Measurements from ENCODE around the gene MTMR3.
"Not testable (repeated sequence)": the region's sequence is repeated elsewhere in the genome, so short reads cannot be mapped to it uniquely, and the experiment has no call there.

Gene MTMR3

GRCh38 chr22:29972121-29972520 is 89.1 kb downstream of the MTMR3 start:
- DNase-seq: no peak

GRCh38 chr22:29973269-29973668 is 90.3 kb downstream of the MTMR3 start:
- DNase-seq: no peak

- not testable (repeated sequence) for DNase-seq
Measured at GRCh38 chr22:29973680-29974079, 90.7 kb downstream of the MTMR3 start.

GRCh38 chr22:29975494-29975893 is 92.5 kb downstream of the MTMR3 start:
- DNase-seq: no peak

- no peak for DNase-seq
Measured at GRCh38 chr22:29977107-29977506, 94.1 kb downstream of the MTMR3 start.

- no peak for DNase-seq
Measured at GRCh38 chr22:29979777-29980321, 96.9 kb downstream of the MTMR3 start.

GRCh38 chr22:29983296-29983917 is 100.4 kb downstream of the MTMR3 start:
- DNase-seq: no peak

- DNase-seq: no peak
Measured at GRCh38 chr22:29985912-29986311, 102.9 kb downstream of the MTMR3 start.

- no peak for DNase-seq
Measured at GRCh38 chr22:29987137-29987536, 104.2 kb downstream of the MTMR3 start.

- DNase-seq: no peak
Measured at GRCh38 chr22:29988719-29989118, 105.7 kb downstream of the MTMR3 start.

- no peak for DNase-seq
Measured at GRCh38 chr22:29989446-29989845, 106.5 kb downstream of the MTMR3 start.

GRCh38 chr22:29992341-29993275 is 109.6 kb downstream of the MTMR3 start:
- peak; percentile 24 for DNase-seq

GRCh38 chr22:29994027-29994715 is 111.2 kb downstream of the MTMR3 start:
- no peak for DNase-seq

- DNase-seq: no peak
Measured at GRCh38 chr22:29994943-29995342, 112.0 kb downstream of the MTMR3 start.

GRCh38 chr22:29997107-29997506 is 114.1 kb downstream of the MTMR3 start:
- DNase-seq: no peak

GRCh38 chr22:29997516-29997915 is 114.5 kb downstream of the MTMR3 start:
- DNase-seq: no peak

- DNase-seq: no peak
Measured at GRCh38 chr22:29998627-29999384, 115.8 kb downstream of the MTMR3 start.

GRCh38 chr22:30000566-30000965 is 117.6 kb downstream of the MTMR3 start:
- no peak for DNase-seq

GRCh38 chr22:30001459-30001858 is 118.5 kb downstream of the MTMR3 start:
- no peak for DNase-seq

- DNase-seq: no peak
Measured at GRCh38 chr22:30002861-30003486, 120.0 kb downstream of the MTMR3 start.

- DNase-seq: no peak
Measured at GRCh38 chr22:30004101-30004500, 121.1 kb downstream of the MTMR3 start.

GRCh38 chr22:30004694-30005093 is 121.7 kb downstream of the MTMR3 start:
- DNase-seq: no peak
